NCI-H2196 treated with DMSO at 0.1 percent for 48 hours (cell line): ENCODE measurements around the gene ACRBP.
"Not testable (repeated sequence)": the region's sequence is repeated elsewhere in the genome, so short reads cannot be mapped to it uniquely, and the experiment has no call there.

Source experiments
- DNase-seq: peaks from one replicate; lab custom pipeline; 2025; ENCODE audit not compliant: unreplicated experiment; lab: John Stamatoyannopoulos, UW

ACRBP gene

DNA sequence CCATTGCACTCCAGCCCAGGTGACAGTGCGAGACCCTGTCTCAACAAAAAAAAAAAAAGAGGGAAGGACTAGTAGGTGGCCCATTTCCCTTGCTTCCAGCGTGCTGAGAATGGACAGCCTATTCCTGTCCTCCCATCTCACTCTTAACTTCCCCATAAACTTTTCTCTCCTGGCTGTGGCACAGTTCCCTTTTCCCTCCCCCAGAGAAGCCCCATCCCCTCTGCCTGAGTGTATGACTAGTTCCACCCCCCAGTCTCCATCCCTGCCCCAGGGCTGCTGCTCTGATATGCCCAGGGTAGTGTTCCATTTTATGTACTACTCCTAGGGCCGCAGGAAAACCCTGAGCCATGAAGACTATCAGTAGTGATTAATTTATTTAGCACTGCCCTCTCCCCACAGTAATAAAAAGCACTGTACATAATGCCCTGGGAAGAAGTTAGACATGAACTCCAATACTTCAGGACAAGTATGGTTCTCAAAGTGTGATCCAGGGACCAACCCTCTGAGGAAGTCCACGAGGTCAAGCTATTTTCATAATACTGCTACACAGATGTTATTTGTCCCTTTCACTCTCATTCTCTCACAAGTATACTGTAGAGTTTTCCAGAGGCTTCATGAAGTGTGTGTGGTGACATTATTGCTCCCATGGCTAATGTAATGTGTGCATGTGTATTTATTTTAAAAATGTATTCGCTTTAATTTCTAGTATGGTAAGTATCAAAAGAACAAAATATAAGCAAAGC lies 28.6 kb downstream of the ACRBP start:
- DNase-seq, result no peak

DNA sequence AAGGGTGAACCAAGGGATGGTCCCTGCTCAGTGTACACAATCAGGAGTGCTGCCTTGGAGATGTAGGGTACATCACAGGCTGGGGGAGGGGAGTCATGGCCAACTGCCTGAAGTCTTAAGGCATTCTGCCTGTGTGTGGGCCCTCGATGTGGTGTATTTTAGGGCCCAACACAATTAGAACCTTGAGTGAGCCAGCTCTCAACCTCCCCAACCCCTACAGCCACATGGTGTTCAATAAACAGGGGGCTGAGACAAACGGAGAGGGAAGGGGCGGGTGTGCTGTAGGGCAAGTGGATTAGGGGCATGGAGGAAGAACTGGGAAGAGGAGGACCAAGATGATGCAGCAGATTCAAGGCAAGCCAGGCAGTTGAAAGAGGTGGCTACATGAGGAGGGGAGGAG lies 31.4 kb downstream of the ACRBP start:
- DNase-seq, result no peak

DNA sequence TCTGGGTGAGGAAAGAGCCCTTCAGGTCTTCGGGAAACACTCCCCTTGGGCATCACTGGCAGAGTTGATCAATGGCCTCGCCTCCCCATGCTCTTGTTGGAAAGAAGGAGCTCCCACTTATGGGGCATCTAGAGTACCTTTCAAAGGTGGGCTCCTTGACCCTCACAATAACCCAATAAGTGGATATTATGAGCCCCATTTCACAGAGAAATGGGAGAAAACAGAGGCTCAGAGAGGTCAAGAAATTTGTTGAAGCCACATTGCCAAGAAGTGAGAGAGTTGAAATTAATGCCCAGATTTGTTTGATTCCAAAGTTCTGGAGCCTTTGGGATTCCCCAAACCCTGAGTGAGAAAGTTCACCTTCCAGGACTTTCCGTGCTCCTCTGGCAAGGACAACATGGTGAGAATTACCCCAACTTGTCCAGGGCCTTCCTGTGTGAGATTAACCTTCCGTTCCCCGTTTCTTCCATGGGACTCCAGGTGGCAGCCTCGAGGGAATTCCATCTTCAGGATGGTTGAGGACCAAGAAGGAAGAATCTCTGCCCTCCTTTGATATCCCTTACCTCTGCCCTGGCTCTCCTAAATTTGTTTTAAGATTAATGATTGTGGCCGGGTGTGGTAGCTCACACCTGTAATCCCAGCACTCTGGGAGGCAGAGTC lies 32.6 kb downstream of the ACRBP start:
- DNase-seq, result no peak

DNA sequence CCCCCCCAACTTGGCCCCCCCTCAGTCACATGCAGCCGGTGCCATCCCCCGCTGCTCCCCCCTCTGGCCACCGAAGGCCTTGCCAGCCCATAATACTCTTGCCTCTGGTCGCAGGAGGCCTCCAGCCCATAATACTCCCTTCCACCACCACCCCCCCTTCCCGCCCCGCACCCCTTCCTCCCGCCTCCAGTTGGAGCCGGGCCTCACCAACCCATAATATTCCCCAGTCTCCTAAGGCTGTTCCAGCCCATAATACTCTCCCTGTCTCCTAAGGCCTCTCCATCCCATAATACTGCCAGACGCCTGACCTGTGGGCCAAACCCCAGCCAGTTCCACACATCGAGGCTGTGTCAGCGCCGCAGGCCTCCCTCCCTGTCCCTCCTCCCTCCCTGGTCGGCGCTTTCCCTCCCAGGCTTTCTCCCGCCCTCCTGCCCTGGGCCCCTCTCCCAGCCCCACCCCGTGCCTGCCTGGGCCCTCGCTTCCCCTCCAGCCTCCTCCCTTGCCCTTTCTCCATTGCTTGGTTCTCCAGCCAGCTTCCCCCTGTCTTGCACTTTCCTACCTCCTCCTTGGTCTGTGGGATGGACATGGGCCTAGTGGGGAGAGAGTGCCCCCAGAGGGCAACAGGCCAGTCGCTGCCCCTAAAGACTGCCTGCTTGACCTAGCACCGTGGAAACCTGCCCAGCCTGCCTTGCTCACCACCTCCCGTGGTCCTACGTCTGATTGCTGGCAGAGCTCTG lies 33.3 kb downstream of the ACRBP start:
- DNase-seq, result peak; percentile 95

DNA sequence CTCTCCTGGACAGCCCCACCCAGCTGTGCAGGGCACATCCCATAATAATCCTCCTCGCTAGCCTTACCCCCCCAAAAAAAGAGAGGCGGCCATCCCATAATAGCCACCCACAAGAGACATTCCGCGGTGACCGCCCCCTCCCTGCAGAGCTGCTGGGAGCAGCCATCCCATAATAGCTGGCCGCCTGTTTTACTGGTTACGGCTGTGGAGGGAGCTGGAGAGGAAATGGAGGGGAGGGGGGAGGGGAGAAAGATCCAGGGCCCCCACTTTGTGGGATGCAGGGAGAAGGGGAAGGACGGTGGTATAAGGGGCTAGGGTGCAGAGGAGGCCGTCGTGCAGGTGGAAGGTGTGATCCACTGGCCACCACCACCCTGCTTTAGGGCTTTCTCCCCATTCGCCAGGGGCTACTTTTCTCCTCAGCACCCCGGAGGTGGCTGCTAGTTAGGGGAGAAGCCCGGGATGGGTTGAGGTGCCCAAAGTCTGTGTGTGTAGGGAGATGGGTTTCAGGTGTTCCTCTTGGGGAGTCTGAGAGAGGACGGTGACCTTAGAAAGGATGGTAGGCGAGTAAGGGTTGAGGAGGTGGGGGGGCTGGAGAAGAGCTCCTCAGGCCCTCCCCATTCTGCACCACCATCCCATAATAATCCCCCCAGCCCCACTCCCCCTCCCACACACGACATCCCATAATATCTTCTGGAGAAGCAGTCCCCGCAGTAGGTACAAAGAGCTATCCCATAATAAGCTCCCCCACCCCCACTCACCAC lies 34.0 kb downstream of the ACRBP start:
- DNase-seq, result peak; percentile 76

DNA sequence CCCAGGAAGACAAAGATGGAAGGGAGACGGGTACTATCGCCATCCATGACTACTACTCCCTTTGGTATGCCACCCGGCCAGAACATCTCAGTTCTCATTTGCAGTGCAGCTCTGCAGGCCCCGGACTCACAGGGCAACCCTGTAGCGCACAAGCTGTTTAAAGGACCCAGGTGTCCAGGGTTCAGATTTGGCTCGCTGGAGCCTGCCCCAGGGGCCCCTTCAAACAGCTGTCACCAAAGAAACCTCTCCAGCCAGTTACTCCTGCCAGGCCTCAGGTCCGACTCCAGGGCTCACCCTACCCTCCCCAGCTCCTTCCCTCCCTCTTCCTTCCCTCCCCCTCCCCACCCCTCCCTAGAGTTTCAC lies 34.6 kb downstream of the ACRBP start:
- DNase-seq, result no peak

DNA sequence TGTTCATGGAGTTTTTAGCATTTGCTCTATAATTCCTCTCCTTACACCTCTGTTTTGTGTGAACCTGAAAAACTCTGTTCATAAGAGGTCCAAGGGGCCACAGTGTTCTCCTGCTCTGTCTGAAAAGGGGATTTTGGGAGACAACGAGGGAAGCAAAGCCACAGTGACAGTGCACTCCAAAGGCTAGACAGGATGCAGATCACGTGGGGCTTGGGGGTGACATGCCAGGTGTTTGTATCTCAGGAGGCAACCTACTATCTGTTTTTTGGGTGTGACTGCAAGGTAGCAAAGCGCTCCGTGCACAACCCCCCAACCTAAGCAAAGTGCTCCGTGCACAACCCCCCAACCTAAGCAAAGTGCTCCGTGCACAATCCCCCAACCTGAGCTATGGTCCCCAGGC lies 35.0 kb downstream of the ACRBP start:
- no peak for DNase-seq

DNA sequence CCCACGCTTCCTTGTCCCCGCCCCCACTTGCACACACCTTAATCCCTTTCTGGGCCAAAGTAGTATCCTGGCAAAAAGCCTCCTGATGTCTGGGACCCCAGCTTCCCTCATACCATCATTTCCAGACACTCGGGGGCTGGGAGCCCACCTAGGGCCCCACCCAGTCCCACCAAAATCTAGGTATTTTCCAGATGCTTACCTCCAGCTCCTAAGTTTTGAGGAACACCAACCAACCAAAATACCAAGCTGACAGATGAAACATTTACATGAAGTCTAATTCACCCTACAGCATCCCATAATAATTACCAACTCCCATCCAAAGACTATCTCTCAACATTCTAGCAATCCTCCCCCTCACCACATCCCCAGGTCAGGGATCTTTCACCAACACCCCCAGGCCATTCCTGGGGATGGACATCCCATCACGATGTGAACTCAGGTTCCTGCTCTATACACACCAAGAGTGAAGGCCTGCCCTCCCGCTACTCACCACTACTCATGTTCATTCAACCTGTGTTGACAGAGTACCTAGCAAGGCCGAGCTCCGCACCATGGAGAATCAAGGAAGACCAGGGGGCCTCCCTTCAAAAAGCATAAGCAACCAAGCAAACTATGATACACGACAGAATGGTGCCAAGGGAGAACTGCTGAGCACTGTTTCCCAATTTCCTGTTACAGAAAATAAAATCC lies 38.5 kb downstream of the ACRBP start:
- no peak for DNase-seq

DNA sequence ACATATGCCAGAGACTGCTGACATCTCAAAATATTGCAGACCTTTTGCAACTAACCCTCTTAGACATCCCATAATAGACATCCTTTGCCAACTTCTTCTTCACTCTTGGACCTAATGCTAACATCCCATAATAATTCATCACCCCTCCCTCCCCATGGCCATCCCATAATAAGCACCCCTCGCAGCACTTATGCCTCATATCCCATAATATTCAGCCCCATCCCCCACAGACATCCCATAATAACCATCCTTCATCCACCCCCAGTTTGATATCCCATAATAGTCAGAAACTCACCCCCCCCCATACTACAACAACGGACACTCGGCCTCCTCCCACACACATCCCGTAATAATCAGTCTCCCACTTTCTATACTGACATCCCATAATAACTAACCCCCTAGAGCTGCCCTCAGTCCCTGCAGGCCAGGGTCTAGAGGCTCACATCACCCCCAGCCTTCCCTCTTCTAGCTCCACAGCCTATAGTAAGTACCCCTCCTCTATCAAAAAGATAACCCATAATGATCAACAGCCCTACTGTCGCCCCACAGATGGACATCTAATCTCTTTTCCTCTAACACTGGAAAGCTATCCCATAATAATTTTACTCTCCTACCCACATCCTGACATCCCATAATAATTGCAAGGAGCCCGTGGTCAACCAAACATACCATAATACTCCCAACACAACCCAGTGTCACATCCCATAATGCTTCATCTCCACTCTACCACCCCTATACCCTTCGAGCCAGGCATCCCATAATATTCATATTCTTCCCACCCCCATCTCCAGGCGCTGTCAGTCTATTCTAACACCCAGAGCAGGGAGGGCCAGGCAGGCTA lies 39.3 kb downstream of the ACRBP start:
- DNase-seq, result peak; percentile 82

DNA sequence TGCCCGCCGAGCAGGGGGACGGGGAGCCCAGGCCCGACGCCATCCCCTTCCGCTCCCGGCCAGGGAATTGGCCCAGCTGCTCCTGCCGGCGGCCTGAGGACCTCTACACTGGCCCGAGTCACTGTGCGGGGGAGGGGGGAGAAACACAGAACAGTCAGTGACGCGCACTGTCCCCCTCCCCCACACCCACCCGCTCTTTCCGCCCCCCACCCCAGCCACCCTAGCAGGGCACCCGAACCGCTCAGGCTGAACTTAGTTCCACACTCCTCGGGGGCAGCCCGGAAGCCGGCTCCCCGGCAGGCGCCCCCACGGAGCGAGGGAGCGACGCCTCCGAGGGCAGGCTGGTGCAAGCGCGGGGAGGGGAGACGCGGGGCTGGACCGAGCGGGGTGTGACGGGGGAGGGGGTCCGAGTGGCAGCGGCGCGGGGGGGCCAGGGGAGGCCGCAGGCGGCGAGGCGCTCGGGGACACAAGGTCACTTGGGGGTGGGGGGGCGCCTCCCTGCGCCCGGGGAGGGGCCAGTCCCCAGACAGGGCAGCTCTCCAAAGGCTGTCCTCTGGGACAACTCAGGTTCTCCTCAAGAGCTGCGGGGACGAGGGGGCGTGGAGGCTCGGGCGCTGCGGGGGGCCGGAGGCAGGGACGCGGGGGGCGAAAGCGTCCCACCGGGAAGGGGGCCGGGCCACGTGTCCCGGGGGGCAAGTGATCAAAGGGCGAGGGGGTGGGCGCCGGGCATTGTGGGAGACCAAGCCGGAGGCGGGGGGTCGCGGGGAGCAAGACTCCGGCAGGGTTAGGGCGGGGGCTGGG lies 40.7 kb downstream of the ACRBP start:
- DNase-seq, result no peak

DNA sequence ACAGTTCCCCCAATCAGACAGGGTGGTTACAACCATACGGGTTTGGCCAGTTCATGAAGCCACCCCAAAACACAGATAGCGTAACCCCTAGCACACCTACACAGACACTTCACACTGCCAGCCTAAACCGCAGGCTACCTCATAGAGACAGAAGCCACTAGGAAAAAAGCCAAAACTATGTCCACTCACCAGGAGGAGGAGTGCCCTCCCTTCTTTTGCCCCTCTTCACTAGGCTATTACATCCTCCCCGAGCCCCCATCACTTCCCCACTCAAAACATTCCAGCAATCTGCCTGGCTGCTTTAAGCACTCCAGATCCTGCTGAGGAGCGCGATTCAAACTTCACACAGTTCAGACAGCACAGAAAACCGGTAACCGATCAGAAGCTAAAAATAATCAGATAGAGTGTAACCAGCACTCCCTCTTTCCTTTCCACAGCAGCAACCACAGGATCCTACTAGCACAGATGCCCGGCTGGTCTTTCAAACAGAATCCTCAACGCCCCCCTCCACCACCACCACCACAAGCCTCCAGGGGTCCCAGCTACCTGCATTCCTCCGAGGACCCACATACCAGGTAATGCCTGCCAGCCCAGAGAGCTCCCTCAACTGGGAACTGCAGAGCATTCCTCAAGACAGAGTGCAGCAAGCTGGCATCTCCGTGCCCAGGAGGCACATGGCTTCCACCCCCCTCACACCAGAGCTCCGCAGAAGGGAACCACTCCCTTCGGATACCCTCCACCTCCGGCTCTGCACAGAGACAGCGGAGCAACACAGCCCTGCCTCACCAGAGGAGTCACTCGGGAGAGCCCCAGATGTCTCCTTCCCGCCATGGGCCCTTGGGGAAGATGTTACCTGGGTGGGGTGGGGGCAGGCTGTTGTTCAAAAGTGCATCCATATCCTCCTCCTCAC lies 41.6 kb downstream of the ACRBP start:
- DNase-seq, result no peak

DNA sequence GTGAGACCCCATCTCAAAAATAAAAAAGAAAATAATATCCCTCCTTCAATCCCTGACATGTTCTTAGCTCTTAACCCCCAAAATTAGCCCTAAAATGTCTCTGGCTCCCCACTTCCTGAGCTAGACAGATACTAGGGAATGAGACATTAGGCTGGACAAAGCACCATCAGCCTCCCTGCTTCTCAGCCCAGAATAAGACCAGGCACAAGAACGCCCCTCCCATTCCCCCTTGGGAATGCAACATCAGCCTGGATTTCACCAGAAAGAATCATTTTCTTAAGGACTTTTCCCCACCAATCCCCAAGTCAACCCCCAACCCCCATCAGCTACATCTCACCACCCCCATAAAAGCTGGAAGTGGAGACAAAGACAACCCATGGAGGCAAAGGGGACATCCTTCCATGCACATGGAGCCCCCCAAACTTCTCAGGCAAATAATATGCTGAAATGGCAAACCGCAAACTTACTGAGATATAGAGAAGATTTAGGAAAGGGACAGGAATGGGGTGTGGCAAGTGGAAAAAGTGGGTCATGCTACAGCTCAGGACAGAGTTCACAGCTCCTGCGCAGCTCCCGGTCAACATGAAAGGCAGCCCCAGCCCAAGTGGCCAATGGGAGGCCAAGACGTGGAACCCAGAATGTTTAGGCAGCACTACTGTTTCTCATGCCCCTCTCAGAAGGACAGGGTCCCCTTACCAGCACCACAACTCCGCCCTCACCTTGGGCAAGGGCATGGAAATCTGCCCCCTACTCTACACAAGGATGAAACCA lies 42.8 kb downstream of the ACRBP start:
- DNase-seq, result no peak

DNA sequence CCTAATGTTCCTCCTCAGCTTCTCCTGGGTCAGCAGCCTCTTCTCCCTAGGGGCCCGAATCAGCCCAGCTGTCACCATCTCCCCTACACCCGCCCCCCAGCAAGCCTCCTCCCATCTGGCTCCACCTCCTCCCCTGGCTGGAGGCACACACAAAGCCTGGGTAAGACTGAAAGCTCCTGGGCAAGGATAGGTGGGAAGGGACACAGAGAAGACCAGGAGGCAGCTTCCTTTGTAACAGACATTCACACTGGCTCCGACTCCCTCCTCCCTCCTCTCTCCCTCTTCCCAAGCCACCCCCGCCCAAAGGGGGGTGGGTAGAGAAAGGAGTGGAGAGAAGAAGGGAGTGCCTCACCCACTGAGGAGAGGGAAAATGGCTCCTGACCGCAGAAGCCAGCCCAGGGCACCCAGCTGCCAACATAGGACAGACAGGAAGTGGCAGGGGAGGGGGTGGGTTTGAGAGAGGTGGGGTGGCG lies 44.1 kb downstream of the ACRBP start:
- DNase-seq, result peak; percentile 33

DNA sequence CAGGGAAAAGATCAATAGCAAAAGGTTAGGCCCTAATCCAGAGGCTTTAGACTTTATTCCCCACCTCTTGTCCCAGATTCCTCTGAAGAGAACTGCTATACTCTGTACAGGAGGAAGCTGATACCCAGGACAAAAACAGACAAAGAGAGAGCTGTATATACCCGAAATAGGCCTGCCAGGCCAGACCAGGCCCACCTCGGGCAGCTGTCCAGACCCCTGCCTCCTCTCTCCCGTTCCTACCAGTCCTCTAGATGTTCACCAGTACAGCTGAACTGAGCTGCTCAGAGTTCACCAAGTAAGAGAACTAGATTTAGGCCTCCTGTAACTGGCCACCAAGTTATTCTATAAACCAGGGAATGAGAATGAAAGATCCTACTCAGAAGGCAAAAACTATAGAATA lies 44.7 kb downstream of the ACRBP start:
- no peak for DNase-seq

DNA sequence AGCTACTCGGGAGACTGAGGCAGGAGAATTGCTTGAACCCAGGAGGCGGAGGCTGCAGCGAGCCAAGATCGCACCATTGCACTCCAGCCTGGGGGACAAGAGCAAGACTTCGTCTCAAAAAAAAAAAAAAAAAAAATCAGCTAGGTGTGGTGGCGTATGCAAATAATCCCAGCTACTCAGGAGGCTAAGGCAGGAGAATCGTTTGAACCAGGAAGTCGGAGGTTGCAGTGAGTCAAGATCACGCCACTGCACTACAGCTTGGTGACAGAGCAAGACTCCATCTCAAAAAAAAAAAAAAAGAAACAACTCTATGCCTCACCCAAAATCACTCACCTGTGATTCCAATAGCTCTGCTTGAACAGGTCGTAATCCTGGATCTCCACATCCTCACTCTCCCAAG lies 51.6 kb downstream of the ACRBP start:
- DNase-seq, result not testable (repeated sequence)

DNA sequence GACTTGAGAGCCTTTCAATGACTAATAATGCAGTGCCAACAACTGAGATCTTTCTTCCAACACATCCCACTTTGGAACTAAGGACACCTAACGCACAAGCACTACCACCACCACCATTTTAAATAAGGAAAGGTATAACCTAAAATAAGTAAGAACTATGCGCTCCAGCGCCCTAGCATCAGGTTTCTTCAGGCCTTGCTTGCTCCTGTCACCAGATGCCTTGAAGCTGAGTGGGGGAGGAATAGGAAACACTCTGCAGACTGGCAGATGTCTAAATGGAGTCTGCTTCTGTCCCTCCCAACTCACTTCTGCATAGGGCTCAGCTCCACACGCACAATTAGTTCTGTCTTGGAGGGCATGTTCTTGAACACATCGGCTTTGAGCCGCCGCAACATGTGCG lies 55.1 kb downstream of the ACRBP start:
- DNase-seq, result no peak
